H1 (cell line): Measurements from ENCODE around the gene PRR23E. TPM values are rescaled to one million over a fixed set of nuclear protein-coding genes. Genes with fewer than 3 reads are reported as not detected.

Experiments
- CHD2 ChIP-seq: IDR thresholded peaks from 2 replicates; pipeline ENCODE4 v1.6.1; 2012; ENCODE audit warnings: low read length, improper control_type of control experiment
- CHD7 ChIP-seq: fragments of 300-600 bp; sonication (generic); IDR thresholded peaks from 2 replicates; pipeline ENCODE4 v1.7.1; 2012; ENCODE audit warnings: low read length, moderate library complexity, mild to moderate bottlenecking, inconsistent platforms; ENCODE audit not compliant: insufficient replicate concordance
- E2F6 ChIP-seq: IDR thresholded peaks from 2 replicates; pipeline ENCODE4 v1.6.1; 2012; ENCODE audit warnings: inconsistent platforms
- FOSL1 ChIP-seq: IDR thresholded peaks from 2 replicates; pipeline ENCODE4 v1.6.1; 2011; ENCODE audit warnings: mild to moderate bottlenecking, low read depth, low read length, moderate library complexity; ENCODE audit not compliant: insufficient read depth
- JUN ChIP-seq: IDR thresholded peaks from 2 replicates; pipeline ENCODE4 v1.6.1; 2011; ENCODE audit warnings: low read depth, mild to moderate bottlenecking, improper control_type of control experiment, low read length
- KDM4A ChIP-seq: IDR thresholded peaks from one replicate; pipeline ENCODE4 v1.7.1; 2012; ENCODE audit warnings: low read depth, mild to moderate bottlenecking, moderate library complexity, low read length, inconsistent platforms; ENCODE audit not compliant: severe bottlenecking
- MAFK ChIP-seq: IDR thresholded peaks from 2 replicates; pipeline ENCODE4 v1.6.1; 2012; ENCODE audit warnings: low read depth, mild to moderate bottlenecking, improper control_type of control experiment, low read length
- TBP ChIP-seq: IDR thresholded peaks from 2 replicates; pipeline ENCODE4 v1.6.1; 2011; ENCODE audit warnings: low read depth, low read length, improper control_type of control experiment
- USF2 ChIP-seq: IDR thresholded peaks from 2 replicates; pipeline ENCODE4 v1.6.1; 2011; ENCODE audit warnings: low read length, improper control_type of control experiment
- polyA plus RNA-seq, 7 experiments: library from polyadenylated mRNA; depleted of rRNA in 3 of 7; stranded (reverse) in 5 of 7; unstranded in 2 of 7; fragments of >200 nt in 5 of 7; fragments of 200-250 nt in 2 of 7; gene quantifications; 1 replicate in 5 of 7; 2 replicates in 1 of 7; 4 replicates in 1 of 7; pipeline versions ENCODE4 v1.2.1 to v1.2.3, GENCODE V29; 2011 to 2013; ENCODE audit warnings: missing spikeins in 2 of 7, mixed read lengths in 2 of 7
- total RNA-seq: library from RNA; stranded (reverse); fragmentation: NEBNext Ultra II Directional; extraction: Animal tissue kit (Norgen Biotek cat#: 25700); gene quantifications from 2 replicates; pipeline ENCODE4 v1.2.1, GENCODE V29; 2021

PRR23E gene
- total and polyA plus RNA-seq, 2 of the 8 experiments (the other 6 are each of a cell fraction or from before 2014, with no cell fraction given) = not detected

- TF ChIP-seq CHD7 (no peak), USF2 (no peak), TBP (no peak), JUN (no peak), FOSL1 (no peak), E2F6 (no peak), KDM4A (no peak), CHD2 (no peak), MAFK (no peak)
Observed at GRCh38 chr3:127180859-127181258, 12.1 kb upstream of the PRR23E start (continued).
